H9 (cell line): ENCODE data around the gene KIF26B. TPM values are rescaled to one million over a fixed set of nuclear protein-coding genes. Genes with fewer than 3 reads are reported as not detected.
A peak's percentile ranks its signal among the peaks of the same experiment; 100 is the strongest.

ENCODE experiments used
- DNase-seq: peaks from one replicate; pipeline ENCODE4 v3.0.0-alpha.2; 2017
- H2AFZ ChIP-seq: one replicate; pipeline ENCODE4 v1.6.1; 2013; ENCODE audit warnings: mild to moderate bottlenecking, low read length, control low read depth, moderate library complexity
- H2AK5ac ChIP-seq: 2 replicates; pipeline ENCODE4 v1.6.1; 2013; ENCODE audit warnings: low read length, control low read depth, mixed read lengths; ENCODE audit not compliant: insufficient read length
- H2BK120ac ChIP-seq: one replicate; pipeline ENCODE4 v1.6.1; 2013; ENCODE audit warnings: low read depth, mild to moderate bottlenecking, low read length, control low read depth, inconsistent platforms; ENCODE audit not compliant: poor library complexity, severe bottlenecking
- H2BK12ac ChIP-seq: 2 replicates; pipeline ENCODE4 v1.6.1; 2013; ENCODE audit warnings: low read length, control low read depth, mixed read lengths, low read depth; ENCODE audit not compliant: insufficient read length
- H2BK15ac ChIP-seq: 2 replicates; pipeline ENCODE4 v1.6.1; 2013; ENCODE audit warnings: low read depth, low read length, control low read depth
- H2BK20ac ChIP-seq: one replicate; pipeline ENCODE4 v1.6.1; 2013; ENCODE audit warnings: low read depth, mild to moderate bottlenecking, low read length, control low read depth, inconsistent platforms; ENCODE audit not compliant: poor library complexity, severe bottlenecking
- H2BK5ac ChIP-seq: 2 replicates; pipeline ENCODE4 v1.6.1; 2013; ENCODE audit warnings: low read length, control low read depth, mixed read lengths; ENCODE audit not compliant: insufficient read length
- H3K14ac ChIP-seq: 2 replicates; pipeline ENCODE4 v1.6.1; 2013; ENCODE audit warnings: low read length, control low read depth; ENCODE audit not compliant: insufficient read depth
- H3K18ac ChIP-seq: 2 replicates; pipeline ENCODE4 v1.6.1; 2013; ENCODE audit warnings: low read depth, mild to moderate bottlenecking, mixed read lengths, low read length, control low read depth; ENCODE audit not compliant: insufficient read length
- H3K23ac ChIP-seq: 2 replicates; pipeline ENCODE4 v1.6.1; 2013; ENCODE audit warnings: low read length, control low read depth, mixed read lengths, low read depth; ENCODE audit not compliant: insufficient read length
- H3K23me2 ChIP-seq: 2 replicates; pipeline ENCODE4 v1.6.1; 2013; ENCODE audit warnings: low read depth, mild to moderate bottlenecking, mixed read lengths, low read length, control low read depth; ENCODE audit not compliant: insufficient read length, poor library complexity, severe bottlenecking
- H3K27ac ChIP-seq: 2 replicates; pipeline ENCODE4 v1.5.1; 2013; ENCODE audit warnings: low read length, control low read depth, mixed read lengths, low read depth; ENCODE audit not compliant: insufficient read length
- H3K27me3 ChIP-seq: 2 replicates; pipeline ENCODE4 v1.6.1; 2013; ENCODE audit warnings: low read length, control low read depth, inconsistent platforms; ENCODE audit not compliant: insufficient read depth
- H3K4ac ChIP-seq: 2 replicates; pipeline ENCODE4 v1.6.1; 2013; ENCODE audit warnings: low read depth, mild to moderate bottlenecking, control low read depth, inconsistent platforms, low read length, moderate library complexity
- H3K4me1 ChIP-seq: 2 replicates; pipeline ENCODE4 v1.6.1; 2013; ENCODE audit warnings: low read length, control low read depth, inconsistent platforms; ENCODE audit not compliant: insufficient read depth
- H3K4me2 ChIP-seq: 2 replicates; pipeline ENCODE4 v1.6.1; 2013; ENCODE audit warnings: low read length, control low read depth, mixed read lengths; ENCODE audit not compliant: insufficient read length, insufficient read depth
- H3K56ac ChIP-seq: 2 replicates; pipeline ENCODE4 v1.6.1; 2013; ENCODE audit warnings: low read depth, mild to moderate bottlenecking, mixed read lengths, low read length, control low read depth; ENCODE audit not compliant: insufficient read length
- H3K79me1 ChIP-seq: 2 replicates; pipeline ENCODE4 v1.6.1; 2013; ENCODE audit warnings: low read depth, mild to moderate bottlenecking, moderate library complexity, low read length, control low read depth, inconsistent platforms; ENCODE audit not compliant: insufficient read depth, poor library complexity, severe bottlenecking
- H3K79me2 ChIP-seq: 2 replicates; pipeline ENCODE4 v1.6.1; 2013; ENCODE audit warnings: low read length, control low read depth, inconsistent platforms; ENCODE audit not compliant: insufficient read depth
- H3K9ac ChIP-seq: 2 replicates; pipeline ENCODE4 v1.6.1; 2013; ENCODE audit warnings: low read length, control low read depth, mixed read lengths; ENCODE audit not compliant: insufficient read length; ENCODE audit errors: extremely low read depth
- H3K9me3 ChIP-seq: one replicate; pipeline ENCODE4 v1.6.1; 2013; ENCODE audit warnings: low read depth, low read length, inconsistent platforms; ENCODE audit not compliant: control insufficient read depth
- H3T11ph ChIP-seq: one replicate; pipeline ENCODE4 v1.6.1; 2013; ENCODE audit warnings: mild to moderate bottlenecking, low read length, control low read depth, inconsistent platforms
- H4K20me1 ChIP-seq: one replicate; pipeline ENCODE4 v1.6.1; 2013; ENCODE audit not compliant: control insufficient read depth, insufficient read length, insufficient read depth
- H4K5ac ChIP-seq: 2 replicates; pipeline ENCODE4 v1.6.1; 2013; ENCODE audit warnings: low read depth, mild to moderate bottlenecking, mixed read lengths, low read length, control low read depth; ENCODE audit not compliant: insufficient read length
- H4K8ac ChIP-seq: replicated peaks from 2 replicates; pipeline ENCODE4 v1.6.1; 2013; ENCODE audit warnings: low read length, control low read depth, mixed read lengths, low read depth; ENCODE audit not compliant: insufficient read length
- H4K91ac ChIP-seq: 2 replicates; pipeline ENCODE4 v1.6.1; 2013; ENCODE audit warnings: low read depth, mild to moderate bottlenecking, moderate library complexity, mixed read lengths, low read length, control low read depth; ENCODE audit not compliant: insufficient read length
- H3K27ac Mint-ChIP-seq, 3 experiments: 2 replicates in 2 of 3; 3 replicates in 1 of 3; pipeline ENCODE4 v1.8.0; 2020 to 2021; ENCODE audit warnings: mixed read lengths in 3 of 3, mild to moderate bottlenecking in 1 of 3, moderate library complexity in 1 of 3
- H3K27me3 Mint-ChIP-seq: 2 replicates; pipeline ENCODE4 v1.8.0; 2021; ENCODE audit warnings: low read depth, mild to moderate bottlenecking, moderate library complexity, mixed read lengths
- H3K36me3 Mint-ChIP-seq, 3 experiments: 2 replicates in 2 of 3; 3 replicates in 1 of 3; pipeline ENCODE4 v1.8.0; 2020 to 2021; ENCODE audit warnings: low read depth in 3 of 3, mixed read lengths in 3 of 3; ENCODE audit not compliant: insufficient read depth in 1 of 3
- H3K4me1 Mint-ChIP-seq, 2 experiments: 2 replicates each; pipeline ENCODE4 v1.8.0; 2020; ENCODE audit warnings: mixed read lengths in 2 of 2
- H3K4me3 Mint-ChIP-seq, 2 experiments: 2 replicates in 1 of 2; 3 replicates in 1 of 2; pipeline ENCODE4 v1.8.0; 2020 to 2021; ENCODE audit warnings: mild to moderate bottlenecking in 2 of 2, mixed read lengths in 2 of 2, moderate library complexity in 1 of 2
- H3K9me3 Mint-ChIP-seq, 2 experiments: 2 replicates in 1 of 2; 3 replicates in 1 of 2; pipeline ENCODE4 v1.8.0; 2020; ENCODE audit warnings: mild to moderate bottlenecking in 2 of 2, mixed read lengths in 2 of 2, moderate library complexity in 1 of 2
- CTCF ChIP-seq: fragments of 200-600 bp; sonication (generic); conservative IDR thresholded peaks from 3 replicates; pipeline ENCODE4 v1.8.0; 2021; ENCODE audit warnings: antibody characterized with exemption, mild to moderate bottlenecking
- WGBS: extraction: QIAGEN DNeasy Blood & Tissue Kit; methylation state at CpG from one replicate; pipeline ENCODE4 v1.1.7; 2013; ENCODE audit warnings: missing lambda C conversion rate, low lambda C conversion rate, mixed read lengths; ENCODE audit not compliant: insufficient read length; ENCODE audit errors: extremely low coverage; 5-methylcytosine and 5-hydroxymethylcytosine counted together
- total RNA-seq: library from RNA; stranded (reverse); gene quantifications from 2 replicates; pipeline ENCODE4 v1.2.1, GENCODE V29; 2021

KIF26B gene
- total RNA-seq, 1 experiment from 2014 or later: 0.13 TPM

GRCh38 chr1:245500546-245500945, 345.8 kb downstream of the KIF26B start:
- no peaks in the 10 kb centered on the region for H3K79me2 ChIP-seq
- no peak overlapping the region for H3K4ac ChIP-seq
- no peak overlapping the region for H3K4me3 Mint-ChIP-seq
- peak overlapping the region in 1 of 3 experiments; percentile 25; a peak in 1 of 7 replicates for H3K27ac Mint-ChIP-seq
- H3K23me2 ChIP-seq: no peaks in the 10 kb centered on the region
- H3K18ac ChIP-seq: no peak overlapping the region
- no peak overlapping the region for H4K8ac ChIP-seq
- no peaks in the 10 kb centered on the region for H3K4me1 ChIP-seq
- no peaks in the 10 kb centered on the region for H3K27me3 ChIP-seq
- H3K9ac ChIP-seq: no peak overlapping the region
- H3K56ac ChIP-seq: no peak overlapping the region
- H3K36me3 Mint-ChIP-seq: no peaks in the 10 kb centered on the region; a peak in 1 of 7 replicates
- no peak overlapping the region for H4K91ac ChIP-seq
- no peak overlapping the region for H3K23ac ChIP-seq
- H3K9me3 Mint-ChIP-seq: peaks cover 1 to 5% of the 10 kb centered on the region in 2 experiments; a peak in 3 of 5 replicates
- H2BK12ac ChIP-seq: no peak overlapping the region
- no peak overlapping the region for H3K27ac ChIP-seq
- H2AK5ac ChIP-seq: no peak overlapping the region
- no peak overlapping the region for H3K4me2 ChIP-seq
- no peak for DNase-seq
- WGBS: no CpG with 5 or more reads among the region's 7 CpGs
- no peak overlapping the region for H2BK5ac ChIP-seq
- no peaks in the 10 kb centered on the region for H4K20me1 ChIP-seq
- H2BK120ac ChIP-seq: no peak overlapping the region
- H3T11ph ChIP-seq: no peak overlapping the region
- H3K4me1 Mint-ChIP-seq: no peaks in the 10 kb centered on the region
- H3K27me3 Mint-ChIP-seq: no peaks in the 10 kb centered on the region
- no peak overlapping the region for H2BK15ac ChIP-seq
- H4K5ac ChIP-seq: no peak overlapping the region
- H3K9me3 ChIP-seq: no peaks in the 10 kb centered on the region
- H3K79me1 ChIP-seq: no peaks in the 10 kb centered on the region
- no peak overlapping the region for H2BK20ac ChIP-seq
- H2AFZ ChIP-seq: no peak overlapping the region
- TF ChIP-seq CTCF: no peak
- H3K14ac ChIP-seq: no peak overlapping the region
